ENCODE results near the gene CRYL1. TPM values are rescaled to one million over a fixed set of nuclear protein-coding genes. Genes with fewer than 3 reads are reported as not detected.

The CRYL1 gene
- total RNA-seq, 1 experiment from 2014 or later, result 26.5 TPM

DNA sequence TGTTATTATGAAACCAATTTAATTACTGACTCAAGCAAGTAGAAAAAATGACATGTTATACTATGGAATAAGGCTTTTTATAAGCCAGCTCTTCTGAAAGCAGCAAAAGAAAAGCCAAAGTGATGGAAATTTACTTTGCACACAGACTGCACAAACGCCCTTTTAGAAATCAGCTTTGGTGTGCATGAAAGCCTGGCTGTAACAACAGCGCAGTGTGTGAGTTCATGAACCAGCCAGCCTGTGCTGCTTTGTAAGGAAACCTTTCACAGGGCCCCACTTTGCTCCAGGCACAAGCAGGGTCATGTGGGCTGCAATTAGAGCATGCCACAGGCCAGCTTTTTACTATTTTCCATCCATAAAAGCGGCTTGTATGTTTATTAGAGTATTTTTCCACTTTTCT lies 27.7 kb upstream of the CRYL1 start:
- RAD21 ChIA-PET (ENCODE audit: low non-redundant PET in 1 of 2, low total read pairs in 2 of 2, uncharacterized antibody in 2 of 2, unreplicated experiment in 2 of 2), result no interaction called here
- CTCF ChIA-PET, result no interaction called here
- Histone ChIP-seq H3K9ac (ENCODE audit: low read length) (no peak overlapping the region), H3K4me2 (ENCODE audit: low read length) (no peak overlapping the region), H2AFZ (ENCODE audit: low read depth, low read length, poor library complexity, severe bottlenecking) (no peak overlapping the region), H3K27me3 (ENCODE audit: insufficient read depth, low read length) (no peaks in the 10 kb centered on the region), H3K9me2 (ENCODE audit: insufficient read depth) (no peaks in the 10 kb centered on the region), H3K27ac (ENCODE audit: low read depth, low read length) (no peak overlapping the region), H3K9me3 (ENCODE audit: control insufficient read depth in 1 of 2, insufficient read depth in 1 of 2, low read depth in 1 of 2, low read length in 2 of 2) (no peaks in the 10 kb centered on the region), H3K79me2 (ENCODE audit: insufficient read depth, low read length) (no peaks in the 10 kb centered on the region), H3K4me3 (replicated peaks in 1 of 2; ENCODE audit: low read depth in 1 of 2, low read length in 2 of 2) (no peak overlapping the region), H4K20me1 (ENCODE audit: insufficient read depth) (no peaks in the 10 kb centered on the region), H3K36me3 (ENCODE audit: control insufficient read depth in 1 of 2, insufficient read depth in 2 of 2, low read length in 2 of 2) (no peaks in the 10 kb centered on the region), H3K4me1 (ENCODE audit: control insufficient read depth in 1 of 2, insufficient read depth in 2 of 2, low read length in 2 of 2) (no peaks in the 10 kb centered on the region)
- BruUV-seq (replicated peaks), result no TSS peak
- TF ChIP-seq FOSL1 (IDR thresholded peaks at IDR 0.05; ENCODE audit: low read depth) (no peak), CEBPB (IDR thresholded peaks at IDR 0.05; ENCODE audit: low read depth) (no peak), ZFX (IDR thresholded peaks at IDR 0.05) (no peak), ZNF274 (IDR thresholded peaks at IDR 0.05; ENCODE audit: low read depth, low read length) (no peak), ATF3 (IDR thresholded peaks at IDR 0.05) (no peak), ZBTB33 (IDR thresholded peaks at IDR 0.05; ENCODE audit: extremely low read depth, insufficient replicate concordance, low read length) (no peak), TCF7L2 (IDR thresholded peaks at IDR 0.05; ENCODE audit: borderline replicate concordance, extremely low read depth, insufficient read depth, insufficient read length) (no peak), POLR2AphosphoS5 (IDR thresholded peaks at IDR 0.05; ENCODE audit: low read depth, low read length) (no peak), SRF (IDR thresholded peaks at IDR 0.05; ENCODE audit: low read depth) (no peak), SIN3A (IDR thresholded peaks at IDR 0.05; ENCODE audit: low read depth) (no peak), YY1 (IDR thresholded peaks at IDR 0.05; ENCODE audit: extremely low read depth, insufficient replicate concordance, low read depth, low read length) (no peak), ELF1 (IDR thresholded peaks at IDR 0.05; ENCODE audit: borderline replicate concordance, low read depth) (no peak), EGR1 (IDR thresholded peaks at IDR 0.05; ENCODE audit: low read depth) (no peak), EZH2 (IDR thresholded peaks at IDR 0.05) (no peak)
- TF ChIP-seq, protein P1, sequence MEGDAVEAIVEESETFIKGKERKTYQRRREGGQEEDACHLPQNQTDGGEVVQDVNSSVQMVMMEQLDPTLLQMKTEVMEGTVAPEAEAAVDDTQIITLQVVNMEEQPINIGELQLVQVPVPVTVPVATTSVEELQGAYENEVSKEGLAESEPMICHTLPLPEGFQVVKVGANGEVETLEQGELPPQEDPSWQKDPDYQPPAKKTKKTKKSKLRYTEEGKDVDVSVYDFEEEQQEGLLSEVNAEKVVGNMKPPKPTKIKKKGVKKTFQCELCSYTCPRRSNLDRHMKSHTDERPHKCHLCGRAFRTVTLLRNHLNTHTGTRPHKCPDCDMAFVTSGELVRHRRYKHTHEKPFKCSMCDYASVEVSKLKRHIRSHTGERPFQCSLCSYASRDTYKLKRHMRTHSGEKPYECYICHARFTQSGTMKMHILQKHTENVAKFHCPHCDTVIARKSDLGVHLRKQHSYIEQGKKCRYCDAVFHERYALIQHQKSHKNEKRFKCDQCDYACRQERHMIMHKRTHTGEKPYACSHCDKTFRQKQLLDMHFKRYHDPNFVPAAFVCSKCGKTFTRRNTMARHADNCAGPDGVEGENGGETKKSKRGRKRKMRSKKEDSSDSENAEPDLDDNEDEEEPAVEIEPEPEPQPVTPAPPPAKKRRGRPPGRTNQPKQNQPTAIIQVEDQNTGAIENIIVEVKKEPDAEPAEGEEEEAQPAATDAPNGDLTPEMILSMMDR (IDR thresholded peaks at IDR 0.05 in 2 of 3, conservative IDR thresholded peaks at IDR 0.05 in 1 of 3; ENCODE audit: borderline replicate concordance in 1 of 3, insufficient read depth in 1 of 3, low read depth in 2 of 3, low read length in 2 of 3), result no peak
- TF ChIP-seq, protein P2, sequence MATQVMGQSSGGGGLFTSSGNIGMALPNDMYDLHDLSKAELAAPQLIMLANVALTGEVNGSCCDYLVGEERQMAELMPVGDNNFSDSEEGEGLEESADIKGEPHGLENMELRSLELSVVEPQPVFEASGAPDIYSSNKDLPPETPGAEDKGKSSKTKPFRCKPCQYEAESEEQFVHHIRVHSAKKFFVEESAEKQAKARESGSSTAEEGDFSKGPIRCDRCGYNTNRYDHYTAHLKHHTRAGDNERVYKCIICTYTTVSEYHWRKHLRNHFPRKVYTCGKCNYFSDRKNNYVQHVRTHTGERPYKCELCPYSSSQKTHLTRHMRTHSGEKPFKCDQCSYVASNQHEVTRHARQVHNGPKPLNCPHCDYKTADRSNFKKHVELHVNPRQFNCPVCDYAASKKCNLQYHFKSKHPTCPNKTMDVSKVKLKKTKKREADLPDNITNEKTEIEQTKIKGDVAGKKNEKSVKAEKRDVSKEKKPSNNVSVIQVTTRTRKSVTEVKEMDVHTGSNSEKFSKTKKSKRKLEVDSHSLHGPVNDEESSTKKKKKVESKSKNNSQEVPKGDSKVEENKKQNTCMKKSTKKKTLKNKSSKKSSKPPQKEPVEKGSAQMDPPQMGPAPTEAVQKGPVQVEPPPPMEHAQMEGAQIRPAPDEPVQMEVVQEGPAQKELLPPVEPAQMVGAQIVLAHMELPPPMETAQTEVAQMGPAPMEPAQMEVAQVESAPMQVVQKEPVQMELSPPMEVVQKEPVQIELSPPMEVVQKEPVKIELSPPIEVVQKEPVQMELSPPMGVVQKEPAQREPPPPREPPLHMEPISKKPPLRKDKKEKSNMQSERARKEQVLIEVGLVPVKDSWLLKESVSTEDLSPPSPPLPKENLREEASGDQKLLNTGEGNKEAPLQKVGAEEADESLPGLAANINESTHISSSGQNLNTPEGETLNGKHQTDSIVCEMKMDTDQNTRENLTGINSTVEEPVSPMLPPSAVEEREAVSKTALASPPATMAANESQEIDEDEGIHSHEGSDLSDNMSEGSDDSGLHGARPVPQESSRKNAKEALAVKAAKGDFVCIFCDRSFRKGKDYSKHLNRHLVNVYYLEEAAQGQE (IDR thresholded peaks at IDR 0.05; ENCODE audit: low read depth), result no peak
- intact Hi-C loops (cut with micrococcal nuclease), result no loop called here
- no peak for DNase-seq (ENCODE audit: low read depth, low spot score)
- POLR2A ChIA-PET, result no interaction called here
- ATAC-seq, result no peak

Measured in HCT116 (cell line).